ENCODE results near the gene HOXB9.

HOXB9 gene

GRCh38 chr17:48626245-48627117, at the start of gene HOXB9:
TSS of gene HOXB9 (minus strand) at chr17:48626358. CDS start at chr17:48626269, 89 bp downstream.
- DNase-seq = peak; percentile 79

DNA sequence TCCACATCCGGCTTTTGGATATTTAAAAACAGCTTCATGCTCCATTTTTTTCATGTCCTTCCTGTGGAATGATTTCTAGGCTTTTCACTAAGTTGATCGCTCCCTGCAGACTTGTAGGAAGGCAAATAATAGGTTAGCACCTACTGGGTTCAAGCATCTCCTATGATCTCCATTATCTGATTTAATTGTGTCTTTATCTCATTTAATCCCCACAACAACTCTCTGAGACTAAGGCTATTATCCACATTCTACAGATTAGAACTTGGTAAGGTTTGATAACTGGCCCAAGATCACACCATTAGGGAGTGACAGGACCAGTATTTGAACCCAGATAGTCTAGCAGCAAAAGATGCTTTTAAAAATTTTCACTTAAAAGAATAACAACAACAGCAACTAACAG, 46.2 kb upstream of the HOXB9 start:
- DNase-seq = no peak

DNA sequence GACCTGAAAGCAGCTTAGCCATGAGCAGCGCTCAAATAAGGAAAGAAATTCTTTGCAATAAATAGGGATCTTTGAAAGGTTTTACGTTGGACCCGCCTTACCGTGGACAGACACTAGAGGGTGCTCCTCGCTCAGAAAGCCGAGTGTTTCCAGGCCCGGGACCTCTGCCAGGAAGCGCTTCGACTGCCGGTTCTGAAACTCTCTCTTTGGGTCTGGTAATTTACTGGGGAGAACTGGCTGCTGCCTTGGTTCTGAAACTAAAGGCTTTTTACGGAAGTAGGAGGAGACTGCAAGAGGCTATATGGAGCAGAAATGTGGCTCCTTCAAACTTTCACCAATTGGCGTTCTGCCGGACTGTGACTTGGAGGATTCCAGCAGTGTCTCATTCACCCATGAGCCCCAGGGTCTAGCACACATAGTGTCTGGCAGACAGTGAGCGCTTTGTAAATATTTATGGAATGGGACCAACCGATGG, 45.6 kb upstream of the HOXB9 start:
- DNase-seq = peak; percentile 82

GRCh38 chr17:48663134-48663924, 37.2 kb upstream of the HOXB9 start:
- DNase-seq = no peak

DNA sequence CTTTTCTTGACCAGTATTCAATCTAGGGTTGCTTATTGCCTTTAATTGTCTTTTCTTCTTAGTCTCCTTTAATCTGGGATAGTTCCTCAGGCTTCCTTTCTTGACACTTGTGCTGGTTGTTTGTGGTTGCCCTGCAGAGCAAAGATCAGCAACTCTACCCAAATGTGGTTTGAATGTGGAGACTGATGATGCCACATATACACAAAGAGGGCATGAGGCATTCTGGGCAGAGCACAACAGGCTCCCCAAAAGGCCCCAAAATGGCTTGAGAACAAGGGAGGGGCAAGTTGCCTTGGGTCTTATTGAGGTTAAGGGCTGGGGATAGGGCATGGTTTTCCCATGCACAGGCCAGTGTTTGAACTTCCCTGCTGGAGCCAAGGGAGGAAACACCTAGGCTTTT, 29.8 kb upstream of the HOXB9 start:
- DNase-seq = no peak

GRCh38 chr17:48649741-48650140, 23.6 kb upstream of the HOXB9 start:
- DNase-seq = no peak

- DNase-seq = no peak
Observed at GRCh38 chr17:48647963-48648245, 21.7 kb upstream of the HOXB9 start.

GRCh38 chr17:48647103-48647962, 21.2 kb upstream of the HOXB9 start:
- DNase-seq = peak; percentile 67

DNA sequence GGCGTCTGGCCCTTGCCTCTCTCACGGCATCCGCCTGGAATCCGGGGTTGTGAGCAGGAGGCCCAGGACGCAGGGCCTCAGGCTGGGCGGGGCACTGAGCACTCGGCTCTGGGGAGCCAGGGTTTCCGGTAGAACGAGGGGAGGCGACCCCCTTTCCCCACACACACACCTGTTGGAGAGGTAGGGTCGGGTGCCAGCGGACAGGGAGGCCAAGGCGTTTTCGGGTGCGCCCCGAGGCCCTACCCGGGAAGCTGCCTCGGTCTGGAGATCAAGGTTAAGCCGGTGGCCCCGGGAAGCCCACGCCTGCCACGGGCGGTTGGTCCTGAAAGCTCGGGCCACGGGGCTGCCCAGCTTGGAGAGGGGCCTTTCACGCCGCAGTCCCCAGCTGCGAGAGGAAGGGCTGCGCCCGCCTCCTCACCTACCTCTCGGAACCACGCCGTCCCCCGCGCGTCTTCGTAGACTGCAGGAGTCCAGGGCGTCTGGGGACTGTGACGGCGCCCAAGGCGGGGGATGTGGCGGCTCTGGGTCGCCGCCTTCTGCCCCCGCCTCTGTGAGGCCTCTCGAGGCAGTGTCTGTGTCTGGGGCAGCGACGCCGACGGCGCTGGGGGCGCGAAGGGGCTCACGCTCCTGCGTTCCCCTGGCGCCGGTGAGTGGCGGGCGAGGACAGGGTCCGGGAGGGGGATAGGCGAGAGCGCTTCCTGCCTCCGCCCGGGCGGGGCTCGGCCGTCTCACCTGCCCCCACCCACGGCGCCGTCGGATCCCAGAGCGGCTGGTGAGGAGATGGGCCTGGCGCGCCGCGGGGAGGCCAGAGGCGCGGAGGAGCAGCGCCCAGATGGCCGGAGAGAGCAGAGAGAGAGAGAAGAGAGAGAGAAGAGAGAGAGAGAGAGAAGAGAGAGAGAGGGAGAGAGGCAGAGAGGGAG, 20.3 kb upstream of the HOXB9 start:
- DNase-seq = peak; percentile 88

DNA sequence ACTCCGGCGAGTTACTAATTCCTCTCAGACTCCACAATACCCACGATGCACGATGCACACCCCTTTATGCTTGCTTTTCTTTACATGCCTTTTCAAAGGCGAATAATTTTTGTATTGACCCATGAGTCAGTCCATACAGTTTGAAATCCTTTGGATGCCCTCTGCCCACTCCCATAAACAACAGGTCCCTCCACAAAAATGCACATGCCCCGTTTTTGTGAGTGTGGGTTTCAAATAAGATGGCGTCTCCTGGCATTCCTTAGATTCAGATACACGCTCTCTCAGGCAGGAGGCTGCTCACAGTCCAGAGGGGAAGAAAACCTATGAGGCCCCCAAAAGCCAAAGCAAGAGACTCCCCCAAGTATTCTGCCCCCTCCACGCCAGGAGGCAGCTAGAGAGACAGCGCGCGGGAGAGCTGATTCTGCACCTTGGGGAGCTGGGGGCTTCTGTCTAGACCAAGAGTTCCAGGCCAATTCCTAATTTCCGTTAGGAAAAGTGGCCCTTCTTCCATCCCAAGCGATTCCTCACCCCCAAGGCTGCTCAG, 19.6 kb upstream of the HOXB9 start:
- DNase-seq = no peak

DNA sequence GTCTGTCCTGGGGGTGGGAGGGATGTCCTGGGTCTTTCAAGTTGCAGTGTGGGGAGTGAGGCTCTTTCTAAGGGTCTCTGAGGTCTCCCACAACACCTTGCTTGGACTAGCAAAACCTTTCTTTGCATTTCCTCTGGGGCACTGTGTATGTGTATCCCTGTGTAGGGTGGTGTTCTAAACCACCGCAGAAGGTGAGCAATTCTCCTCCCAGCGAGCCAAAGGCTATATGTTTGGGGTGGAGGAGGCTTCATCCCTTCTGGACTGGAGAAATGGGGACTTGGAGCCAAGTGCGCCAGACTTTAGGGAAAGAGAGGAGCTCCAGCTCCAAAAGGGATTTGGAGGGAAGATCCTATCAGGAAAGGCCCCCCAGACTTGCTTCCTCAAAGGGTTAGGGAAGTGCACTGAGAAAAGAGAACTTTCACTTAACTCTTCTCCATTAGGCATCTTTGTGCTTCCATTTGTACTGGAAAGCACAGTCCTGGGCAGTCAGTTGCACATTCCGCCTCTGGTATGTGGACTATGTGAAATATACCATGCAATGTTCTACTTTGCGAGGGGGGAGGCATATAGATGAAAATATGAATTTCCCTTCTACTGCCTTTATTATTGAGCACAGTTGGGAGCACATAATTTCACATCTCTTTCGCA, 18.9 kb upstream of the HOXB9 start:
- DNase-seq = no peak

DNA sequence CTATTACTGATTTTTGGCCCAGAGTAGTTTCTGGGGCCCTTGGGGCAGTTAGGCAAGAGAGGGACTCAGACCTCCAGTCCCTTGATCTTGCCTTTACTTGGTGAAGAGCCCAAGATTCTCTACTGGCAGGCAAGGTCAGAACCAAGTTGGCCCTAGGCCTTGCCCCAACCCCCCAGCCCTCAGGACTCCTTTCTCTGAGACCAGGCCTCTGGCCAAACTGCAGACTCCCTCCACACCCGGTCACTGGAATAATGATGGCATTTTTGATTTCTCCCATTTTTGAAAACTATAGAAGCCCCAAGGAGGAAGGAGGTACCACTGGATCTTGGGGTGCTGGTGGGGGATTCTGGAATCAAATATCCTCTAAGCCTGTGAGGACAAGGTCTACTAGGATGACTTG, 18.0 kb upstream of the HOXB9 start:
- DNase-seq = no peak

DNA sequence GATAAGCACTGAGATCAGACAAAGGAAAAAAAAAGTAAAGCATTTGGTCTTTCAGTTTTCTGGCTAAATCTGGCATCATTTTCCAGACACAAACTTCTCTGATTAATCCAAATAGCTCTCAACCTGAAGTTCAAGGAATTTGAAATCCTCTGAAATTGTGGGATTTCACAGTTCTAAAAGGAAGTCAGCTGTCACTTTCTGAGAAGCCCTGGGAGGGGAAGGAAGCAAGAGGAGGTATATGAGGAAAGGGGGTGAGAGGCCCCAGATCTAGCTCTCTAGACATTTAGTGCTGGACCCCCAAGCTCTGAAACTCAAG, 17.5 kb upstream of the HOXB9 start:
- no peak for DNase-seq

- no peak for DNase-seq
Observed at GRCh38 chr17:48642843-48643696, 16.9 kb upstream of the HOXB9 start.

DNA sequence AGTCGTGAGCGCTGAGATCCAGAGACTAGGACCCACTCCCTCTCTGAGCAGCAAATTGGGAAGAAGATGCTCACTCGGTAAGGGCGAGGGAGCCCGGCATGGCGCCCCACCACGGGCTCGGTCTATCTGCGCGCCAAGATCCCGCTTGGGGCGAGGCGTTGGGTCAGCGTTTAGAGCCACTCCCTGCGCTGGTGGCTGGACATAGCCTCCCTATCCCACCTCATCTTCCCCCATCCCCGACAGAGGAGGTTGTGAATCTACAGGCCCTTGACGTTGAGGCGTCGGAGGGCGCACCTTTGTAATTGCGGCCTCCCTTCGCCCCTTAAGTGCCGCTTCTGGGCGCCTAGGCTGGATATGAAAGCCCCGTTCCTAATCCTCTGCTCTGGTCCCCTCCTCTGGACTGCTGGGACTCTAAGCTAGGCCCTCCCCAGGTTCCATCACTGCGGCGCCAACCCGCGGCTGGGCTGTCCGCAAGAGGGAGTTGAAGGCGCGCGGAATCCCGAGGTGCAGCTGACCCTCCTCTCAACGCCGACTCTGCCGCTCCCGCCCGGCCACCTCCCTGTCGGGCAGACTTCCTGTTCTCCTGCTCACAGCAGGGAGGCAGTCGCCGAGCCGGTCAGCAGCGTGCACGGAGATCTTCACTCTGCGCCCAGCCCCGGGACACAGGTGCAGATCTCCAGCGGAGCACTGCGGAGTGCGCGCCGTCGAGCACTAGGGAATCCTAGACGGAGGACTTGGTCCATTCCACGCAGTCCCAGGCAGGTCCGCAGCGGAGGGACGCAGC, 16.1 kb upstream of the HOXB9 start:
- no peak for DNase-seq

GRCh38 chr17:48641541-48642058, 15.4 kb upstream of the HOXB9 start:
- DNase-seq = peak; percentile 21

GRCh38 chr17:48640858-48641180, 14.7 kb upstream of the HOXB9 start:
- DNase-seq = no peak

DNA sequence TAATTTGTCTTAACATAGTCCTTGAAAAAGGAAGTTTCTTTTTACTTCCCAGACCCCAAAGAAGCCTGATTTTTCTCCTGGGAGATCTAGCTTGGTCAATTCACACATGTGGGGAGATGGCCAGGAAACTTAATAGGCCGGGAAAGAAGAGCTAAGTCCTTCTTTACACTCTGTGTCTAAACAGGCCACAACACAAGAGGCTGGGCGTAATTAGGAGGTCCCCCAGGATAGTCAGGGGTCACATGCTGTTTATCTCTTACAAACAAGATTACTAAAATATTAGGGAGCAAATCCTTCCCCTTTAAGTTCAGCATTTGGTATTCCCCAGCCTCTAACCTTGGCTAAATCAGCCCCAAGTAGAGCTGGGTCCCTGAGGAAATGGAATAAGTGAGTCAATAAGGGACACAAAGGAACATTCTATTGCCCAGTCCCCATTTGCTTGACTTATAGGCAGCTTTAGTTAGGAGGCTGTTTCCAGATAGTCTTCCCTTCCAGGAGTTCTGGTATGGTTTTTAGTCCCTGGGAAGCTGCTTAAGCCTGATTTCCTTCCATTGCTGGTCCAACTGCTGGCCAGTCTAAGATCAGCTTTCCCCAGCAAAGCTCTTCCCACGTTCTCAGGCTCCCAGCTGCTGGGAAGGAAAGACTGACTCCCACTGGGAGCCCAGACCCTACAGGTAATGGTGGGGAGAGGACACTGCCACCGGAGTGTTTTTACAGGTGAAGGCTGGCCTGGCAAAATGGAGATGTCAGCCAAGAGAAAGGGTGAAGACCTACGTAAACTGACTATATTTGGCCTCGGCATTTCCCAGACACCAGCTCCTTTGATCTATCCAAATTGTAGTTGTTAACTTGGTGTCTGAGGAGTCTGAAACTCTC, 14.1 kb upstream of the HOXB9 start:
- DNase-seq = no peak

Data from NCI-H69 (cell line).